AG09319 (cell line): Measurements from ENCODE around the gene GRIP1.

Source experiments
- DNase-seq: peaks from one replicate; pipeline ENCODE4 v3.0.0-alpha.2; 2010; ENCODE audit warnings: low read depth; ENCODE audit errors: extremely low read depth
- CTCF ChIP-seq: IDR thresholded peaks from 2 replicates; pipeline ENCODE4 v1.5.1; 2011; ENCODE audit warnings: low read depth, mild to moderate bottlenecking, inconsistent platforms, low read length, moderate library complexity

The GRIP1 gene

DNA sequence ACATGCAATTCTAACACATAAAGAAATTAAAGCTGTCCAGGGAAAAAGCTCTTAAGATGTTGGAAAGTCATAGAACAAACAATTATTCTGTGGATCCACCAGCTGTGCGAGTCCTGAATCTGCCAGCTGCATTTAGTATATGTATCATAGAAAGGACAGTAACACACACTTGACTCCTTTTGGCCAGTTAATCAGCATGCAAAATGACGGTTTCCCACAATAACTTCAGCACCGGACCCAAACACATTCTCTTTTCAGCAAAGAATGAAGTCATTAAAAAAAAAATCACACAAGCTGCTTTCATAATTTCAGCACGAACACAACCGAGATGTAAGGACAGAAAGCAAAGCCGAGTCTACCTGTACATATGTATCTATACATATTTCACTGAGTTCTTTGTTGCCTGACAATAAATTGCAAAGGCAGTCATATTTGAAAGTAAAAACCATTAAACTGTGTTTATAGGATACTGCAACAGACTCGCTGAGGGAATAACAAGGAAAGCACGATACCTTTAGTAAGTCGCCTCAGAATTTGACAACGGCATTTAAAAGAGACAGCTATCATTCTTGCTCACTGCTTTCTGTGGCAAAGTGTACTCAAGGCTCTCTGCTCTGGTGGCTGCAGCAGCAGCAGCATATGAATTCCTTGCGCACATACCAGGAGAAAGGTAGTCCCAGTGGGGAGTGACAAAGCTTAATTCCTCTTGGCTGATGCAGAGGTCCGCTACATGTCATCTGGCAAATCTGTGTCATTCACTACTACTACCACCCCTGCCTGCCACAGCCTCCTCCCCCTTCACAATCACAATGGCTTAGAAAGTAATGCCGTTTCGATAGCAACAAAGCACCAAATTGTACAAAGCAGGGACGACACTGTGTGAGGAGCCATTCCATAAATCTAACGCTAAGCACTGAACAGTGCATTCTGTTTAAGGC is at the start of gene GRIP1:
Gene GRIP1, minus strand, starts transcription at position 739 of the 938 bp plus-strand sequence. Its CDS starts 172 bp downstream, at position 567.
- no peak for DNase-seq
- no peak for TF ChIP-seq CTCF

DNA sequence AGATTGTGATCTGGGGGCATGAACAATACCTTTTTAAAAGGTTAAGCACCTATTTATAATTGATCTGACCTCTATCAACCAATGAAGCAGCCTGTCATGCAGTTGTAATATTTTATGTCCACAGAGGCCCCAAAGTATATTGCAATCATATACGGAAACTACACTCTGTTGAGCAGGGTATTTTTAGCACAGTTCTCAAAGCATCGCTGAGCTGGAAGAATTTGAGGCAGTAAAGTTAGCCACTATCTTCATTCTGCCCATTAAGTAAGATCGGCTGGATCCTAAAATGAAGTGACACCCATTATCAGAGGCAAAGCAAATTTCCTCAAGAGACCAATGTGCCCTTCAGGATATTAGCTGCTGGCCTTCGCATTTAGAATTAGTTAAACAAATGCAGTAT is 47.7 kb upstream of the GRIP1 start:
- no peak for TF ChIP-seq CTCF
- no peak for DNase-seq

GRCh38 chr12:66725031-66725430 is 46.2 kb upstream of the GRIP1 start:
- no peak for DNase-seq
- TF ChIP-seq CTCF = no peak

DNA sequence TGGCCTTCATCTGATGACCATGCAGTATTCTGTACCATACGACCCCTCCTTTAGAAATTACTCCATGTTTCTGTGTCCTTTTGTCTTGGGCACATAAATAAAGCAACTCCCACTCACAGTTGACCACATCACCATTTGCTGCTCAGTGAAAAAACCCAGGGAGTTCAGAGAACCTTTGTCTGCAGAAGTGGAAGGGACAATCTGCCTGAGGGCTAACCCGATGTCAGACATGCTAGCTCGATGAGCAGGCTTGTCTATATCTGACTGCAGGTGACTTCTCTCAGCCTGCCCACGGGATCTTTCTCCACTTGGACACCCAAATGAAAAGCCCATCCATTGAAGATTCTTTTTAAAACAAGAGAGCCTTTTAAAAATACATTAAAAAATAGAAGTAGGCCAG is 45.7 kb upstream of the GRIP1 start:
- DNase-seq = no peak
- TF ChIP-seq CTCF = no peak

DNA sequence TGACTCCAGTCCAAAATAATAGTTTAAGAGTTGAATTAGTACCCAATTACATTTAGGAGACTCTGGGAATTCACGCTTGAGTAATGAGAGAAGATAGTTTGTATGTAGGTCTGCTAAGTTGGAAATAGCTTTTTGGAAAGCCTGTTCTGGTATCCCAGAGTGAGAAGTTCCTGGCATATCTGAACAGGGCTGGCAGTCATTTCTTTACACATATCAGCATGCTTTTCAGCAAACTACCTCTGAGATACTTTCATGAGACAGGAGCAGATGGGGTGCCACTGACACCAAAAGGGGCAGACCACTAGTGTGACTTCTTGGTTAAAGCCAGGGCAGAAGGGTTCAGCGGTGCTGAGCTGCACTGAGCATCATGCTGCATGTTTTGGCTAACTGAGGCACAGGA is 45.1 kb upstream of the GRIP1 start:
- no peak for TF ChIP-seq CTCF
- no peak for DNase-seq

DNA sequence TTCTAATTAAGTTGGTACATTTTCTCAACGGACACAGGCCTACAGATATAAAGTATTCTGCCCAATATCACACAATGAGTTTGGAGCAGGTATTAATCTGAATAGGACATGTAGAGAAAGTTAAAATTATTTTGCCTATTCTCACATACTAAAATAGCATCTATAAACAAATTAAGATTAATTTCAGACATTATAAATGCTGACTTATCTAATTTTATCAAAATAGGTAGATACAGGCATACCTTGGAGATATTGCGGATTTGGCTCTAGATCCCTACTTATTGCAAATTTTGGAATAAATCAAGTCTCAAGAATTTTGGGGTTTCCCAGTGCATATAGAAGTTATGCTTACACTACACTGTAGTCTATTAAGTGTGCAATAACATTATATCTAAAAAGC is 41.0 kb upstream of the GRIP1 start:
- no peak for DNase-seq
- TF ChIP-seq CTCF = no peak

GRCh38 chr12:66717036-66717673 is 38.3 kb upstream of the GRIP1 start:
- no peak for TF ChIP-seq CTCF
- DNase-seq = no peak
